GM19468 (cell line): Measurements from ENCODE around the gene MMRN2.
A peak's percentile ranks its signal among the peaks of the same experiment; 100 is the strongest.
"Not testable (repeated sequence)": the region's sequence is repeated elsewhere in the genome, so short reads cannot be mapped to it uniquely, and the experiment has no call there.

Experiments used
- ATAC-seq: cut with Tn5 transposase; IDR thresholded peaks from one replicate; pipeline ENCODE4 v1.9.1; 2021; ENCODE audit warnings: mild to moderate bottlenecking, moderate library complexity, moderate number of reproducible peaks; ENCODE audit not compliant: unreplicated experiment; ENCODE audit errors: extremely low read depth

Gene MMRN2, protein sequence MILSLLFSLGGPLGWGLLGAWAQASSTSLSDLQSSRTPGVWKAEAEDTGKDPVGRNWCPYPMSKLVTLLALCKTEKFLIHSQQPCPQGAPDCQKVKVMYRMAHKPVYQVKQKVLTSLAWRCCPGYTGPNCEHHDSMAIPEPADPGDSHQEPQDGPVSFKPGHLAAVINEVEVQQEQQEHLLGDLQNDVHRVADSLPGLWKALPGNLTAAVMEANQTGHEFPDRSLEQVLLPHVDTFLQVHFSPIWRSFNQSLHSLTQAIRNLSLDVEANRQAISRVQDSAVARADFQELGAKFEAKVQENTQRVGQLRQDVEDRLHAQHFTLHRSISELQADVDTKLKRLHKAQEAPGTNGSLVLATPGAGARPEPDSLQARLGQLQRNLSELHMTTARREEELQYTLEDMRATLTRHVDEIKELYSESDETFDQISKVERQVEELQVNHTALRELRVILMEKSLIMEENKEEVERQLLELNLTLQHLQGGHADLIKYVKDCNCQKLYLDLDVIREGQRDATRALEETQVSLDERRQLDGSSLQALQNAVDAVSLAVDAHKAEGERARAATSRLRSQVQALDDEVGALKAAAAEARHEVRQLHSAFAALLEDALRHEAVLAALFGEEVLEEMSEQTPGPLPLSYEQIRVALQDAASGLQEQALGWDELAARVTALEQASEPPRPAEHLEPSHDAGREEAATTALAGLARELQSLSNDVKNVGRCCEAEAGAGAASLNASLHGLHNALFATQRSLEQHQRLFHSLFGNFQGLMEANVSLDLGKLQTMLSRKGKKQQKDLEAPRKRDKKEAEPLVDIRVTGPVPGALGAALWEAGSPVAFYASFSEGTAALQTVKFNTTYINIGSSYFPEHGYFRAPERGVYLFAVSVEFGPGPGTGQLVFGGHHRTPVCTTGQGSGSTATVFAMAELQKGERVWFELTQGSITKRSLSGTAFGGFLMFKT

GRCh38 chr10:86957471-86958115 is at the start of gene MMRN2:
Gene MMRN2 (minus strand): TSS chr10:86957615. CDS start chr10:86957541, 74 bp downstream.
- no peak for ATAC-seq

GRCh38 chr10:87007124-87007523 is 49.7 kb upstream of the MMRN2 start:
- ATAC-seq = not testable (repeated sequence)

DNA sequence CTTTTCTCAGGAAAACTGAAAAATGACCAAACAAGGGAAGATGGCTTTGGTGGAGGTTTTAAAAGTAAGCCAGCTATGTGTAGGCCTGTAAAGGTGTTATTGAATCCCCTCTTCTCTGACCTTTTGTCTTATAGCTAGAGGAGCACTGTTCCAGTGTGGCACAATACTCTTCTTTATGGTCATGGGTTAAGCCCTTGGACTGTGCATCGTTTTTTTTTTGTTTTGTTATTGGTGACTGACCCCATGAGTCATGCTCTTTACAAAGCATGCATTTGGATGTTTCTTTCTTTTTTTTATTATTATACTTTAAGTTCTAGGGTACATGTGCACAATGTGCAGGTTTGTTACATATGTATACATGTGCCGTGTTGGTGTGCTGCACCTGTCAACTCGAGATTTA is 43.1 kb upstream of the MMRN2 start:
- no peak for ATAC-seq

DNA sequence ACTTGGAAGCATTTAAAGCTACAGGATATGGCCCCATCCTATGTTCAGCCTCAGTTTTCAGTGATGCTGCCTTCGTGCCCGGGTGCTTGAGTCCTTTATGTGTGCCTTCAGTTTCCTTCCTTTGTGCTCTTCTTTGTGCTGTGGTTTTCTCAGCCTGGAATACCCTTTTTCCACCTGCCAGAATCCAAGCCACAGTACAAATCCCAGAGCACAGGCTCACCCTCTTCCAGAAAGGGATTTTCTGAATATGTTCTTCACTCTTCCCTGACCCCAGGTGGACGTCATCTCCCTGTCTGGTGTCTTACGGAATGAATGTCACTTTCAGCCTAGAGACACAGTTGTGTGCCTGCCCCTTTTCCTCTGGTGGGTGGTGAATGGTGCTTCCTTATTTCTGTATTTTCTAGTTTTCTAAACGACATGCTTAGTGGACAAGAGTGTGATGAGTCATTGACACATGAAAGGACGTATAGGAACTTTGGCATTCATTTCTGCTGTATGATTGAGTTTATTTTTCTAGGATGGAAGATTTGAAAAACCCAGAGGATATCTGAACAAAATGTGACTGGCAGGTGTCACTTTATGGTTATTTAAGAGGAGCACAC is 42.5 kb upstream of the MMRN2 start:
- ATAC-seq = not testable (repeated sequence)

DNA sequence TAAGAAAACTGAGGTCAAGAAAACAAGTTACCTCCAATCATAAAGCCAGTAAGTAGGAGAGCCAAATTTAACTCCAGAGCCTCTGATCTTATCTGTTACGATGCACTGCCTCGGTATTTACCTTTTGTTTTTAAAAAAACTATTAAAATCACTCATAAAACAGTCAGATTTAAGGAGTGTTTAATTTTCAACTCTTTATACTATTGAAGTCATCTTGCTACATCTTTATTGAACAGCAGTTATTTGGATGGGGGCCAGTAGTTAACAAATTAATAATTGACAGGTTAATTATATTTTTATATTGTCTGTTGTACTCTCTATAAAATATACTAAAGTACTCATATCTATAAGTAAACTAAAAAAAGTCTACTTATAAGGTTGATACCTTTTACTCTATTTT is 35.5 kb upstream of the MMRN2 start:
- no peak for ATAC-seq

DNA sequence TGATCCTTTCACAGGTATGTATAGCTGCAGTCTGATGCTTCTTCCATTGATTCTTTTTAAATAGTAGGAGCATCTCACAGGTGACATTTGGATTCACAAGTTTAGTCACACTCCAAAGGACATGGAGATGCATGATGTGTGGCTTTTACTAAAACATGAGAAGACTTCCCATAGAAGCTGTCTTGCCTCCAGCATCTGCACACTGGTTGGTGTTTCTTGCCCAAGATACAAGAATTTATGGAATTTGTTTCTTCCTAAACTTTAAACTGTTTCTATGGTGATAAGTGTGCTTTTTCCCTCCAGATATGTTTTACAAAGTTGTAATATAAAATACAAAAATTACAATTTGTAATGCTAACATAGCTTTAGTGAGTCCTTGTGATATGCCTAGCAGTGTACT is 35.0 kb upstream of the MMRN2 start:
- no peak for ATAC-seq

- ATAC-seq = not testable (repeated sequence)
Observed at GRCh38 chr10:86991362-86991761, 33.9 kb upstream of the MMRN2 start.

GRCh38 chr10:86988520-86988919 is 31.1 kb upstream of the MMRN2 start:
- no peak for ATAC-seq

DNA sequence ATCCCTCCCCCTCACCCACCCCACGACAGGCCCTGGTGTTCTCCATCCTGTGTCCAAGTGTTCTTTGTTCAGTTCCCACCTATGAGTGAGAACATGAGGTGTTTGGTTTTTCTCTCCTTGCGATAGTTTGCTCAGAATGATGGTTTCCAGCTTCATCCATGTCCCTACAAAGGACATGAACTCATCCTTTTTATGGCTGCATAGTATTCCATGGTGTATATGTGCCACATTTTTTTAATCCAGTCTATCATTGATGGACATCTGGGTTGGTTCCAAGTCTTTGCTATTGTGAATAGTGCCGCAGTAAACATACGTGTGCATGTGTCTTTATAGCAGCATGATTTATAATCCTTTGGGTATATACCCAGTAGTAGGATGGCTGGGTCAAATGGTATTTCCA is 27.1 kb upstream of the MMRN2 start:
- not testable (repeated sequence) for ATAC-seq

DNA sequence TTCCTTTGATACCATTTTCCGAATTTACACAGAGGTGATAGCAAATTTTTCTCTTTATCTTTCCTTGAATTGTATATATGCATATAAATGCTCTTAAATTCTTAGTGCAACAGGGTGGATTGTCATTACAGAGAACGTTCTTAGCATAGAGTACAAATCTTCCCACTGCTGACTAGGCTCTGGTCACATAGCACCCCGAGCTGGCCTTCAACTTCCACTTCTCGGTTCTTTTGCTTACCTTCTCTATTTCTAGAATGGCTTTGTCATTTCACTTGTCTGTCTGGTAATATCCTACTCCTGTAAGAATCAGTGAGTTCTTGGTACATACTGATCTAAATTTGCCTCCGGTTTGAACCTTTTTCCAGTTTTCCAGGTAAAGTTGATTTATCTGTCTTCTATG is 24.3 kb upstream of the MMRN2 start:
- no peak for ATAC-seq

DNA sequence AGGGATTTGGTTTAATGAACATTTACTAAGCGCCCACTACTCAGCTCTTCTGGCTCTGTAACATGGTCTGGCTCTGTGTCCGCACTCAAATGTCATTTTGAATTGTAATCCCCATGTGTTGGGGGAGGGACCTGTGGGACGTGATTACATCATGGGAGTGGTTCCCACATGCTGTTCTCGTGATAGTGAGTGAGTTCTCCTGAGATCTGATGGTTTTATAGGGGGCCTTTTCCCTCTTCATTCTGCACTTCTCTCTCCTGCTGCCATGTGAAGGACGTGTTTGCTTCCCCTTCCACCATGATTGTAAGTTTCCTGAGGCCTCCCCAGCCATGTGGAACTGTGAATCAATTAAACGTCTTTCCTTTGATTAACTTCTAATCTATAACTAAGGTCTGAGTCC is 23.6 kb upstream of the MMRN2 start:
- ATAC-seq = not testable (repeated sequence)

DNA sequence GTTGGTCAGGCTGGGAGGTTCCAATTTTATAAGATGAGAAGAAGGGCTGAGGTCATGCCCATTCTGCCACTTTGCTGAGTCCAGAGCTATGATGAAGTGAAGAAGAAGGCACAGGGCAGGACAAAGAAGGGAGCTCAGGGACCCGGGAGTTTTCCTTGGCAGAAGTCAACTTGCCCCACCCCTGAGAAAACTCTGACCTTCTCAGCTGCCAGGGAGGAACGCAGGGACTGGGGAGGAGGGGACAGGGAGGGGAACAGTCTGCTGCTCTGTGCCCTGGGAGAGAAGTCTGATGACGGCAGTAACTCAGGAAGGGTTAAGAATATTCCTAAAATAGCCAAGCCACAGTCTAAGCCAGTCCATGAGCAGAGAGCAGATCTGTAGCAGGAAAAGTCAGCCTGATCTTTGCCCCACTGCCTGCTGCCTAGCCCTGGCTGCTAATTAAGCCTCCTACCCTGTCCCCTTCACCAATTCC is 22.6 kb upstream of the MMRN2 start:
- ATAC-seq = no peak

- no peak for ATAC-seq
Observed at GRCh38 chr10:86979296-86979818, 21.9 kb upstream of the MMRN2 start.

GRCh38 chr10:86978457-86978856 is 21.0 kb upstream of the MMRN2 start:
- ATAC-seq = not testable (repeated sequence)

GRCh38 chr10:86976362-86977056 is 19.1 kb upstream of the MMRN2 start:
- ATAC-seq = no peak

DNA sequence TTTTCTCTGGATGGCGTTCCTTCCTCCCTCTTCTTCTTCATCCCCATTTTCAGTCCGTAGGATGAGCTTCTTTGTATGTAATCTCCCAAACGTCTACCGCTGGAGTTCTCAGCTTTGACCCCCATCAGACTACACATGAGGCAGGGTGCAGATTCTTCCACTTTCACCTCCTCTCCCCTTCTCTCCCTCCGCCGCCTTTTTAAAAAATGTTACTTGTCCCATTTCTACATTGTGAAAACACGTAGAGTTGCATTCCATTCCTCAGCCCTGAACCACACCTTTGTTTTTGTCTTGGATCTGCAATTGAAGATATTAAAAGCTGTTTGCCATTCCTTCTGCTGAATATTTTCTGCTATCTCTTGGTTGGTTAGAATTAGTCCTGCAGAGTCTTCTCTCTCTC is 17.1 kb upstream of the MMRN2 start:
- no peak for ATAC-seq

DNA sequence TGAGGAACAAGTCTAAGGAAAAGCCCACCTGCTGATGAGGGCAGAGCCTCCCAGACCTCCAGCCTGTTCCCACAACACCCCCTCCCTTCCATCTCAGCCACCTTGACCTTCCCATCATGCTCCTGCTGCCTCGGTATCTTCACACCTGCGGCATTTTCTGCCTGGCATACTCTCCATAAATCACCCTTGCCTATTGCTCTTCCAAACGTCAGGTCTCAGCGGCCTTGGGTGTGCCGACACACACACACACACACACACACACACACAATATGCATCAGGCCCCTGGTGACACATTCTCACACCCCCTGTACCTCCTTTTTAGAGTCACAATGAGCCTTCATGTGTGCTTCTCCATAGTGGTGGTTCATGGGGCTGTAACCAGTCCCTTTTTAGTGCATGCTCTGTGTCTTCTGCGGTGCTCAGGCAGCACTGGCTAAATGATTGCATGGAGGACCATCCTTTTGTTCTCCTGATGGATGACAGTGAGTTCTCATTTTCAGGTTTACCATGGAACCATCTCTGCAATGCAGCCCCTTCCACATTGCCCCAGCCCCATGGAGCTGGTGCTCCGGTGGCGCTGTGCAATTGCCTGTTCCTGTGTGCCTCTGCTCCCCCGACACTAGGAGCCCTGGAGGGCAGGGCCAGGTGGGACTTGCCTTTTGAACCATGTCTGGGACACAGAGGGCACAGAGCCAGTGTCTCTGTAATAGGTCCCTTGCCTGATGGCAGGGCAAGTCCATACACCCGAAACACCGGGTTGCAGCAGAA is 15.4 kb upstream of the MMRN2 start:
- ATAC-seq = no peak

DNA sequence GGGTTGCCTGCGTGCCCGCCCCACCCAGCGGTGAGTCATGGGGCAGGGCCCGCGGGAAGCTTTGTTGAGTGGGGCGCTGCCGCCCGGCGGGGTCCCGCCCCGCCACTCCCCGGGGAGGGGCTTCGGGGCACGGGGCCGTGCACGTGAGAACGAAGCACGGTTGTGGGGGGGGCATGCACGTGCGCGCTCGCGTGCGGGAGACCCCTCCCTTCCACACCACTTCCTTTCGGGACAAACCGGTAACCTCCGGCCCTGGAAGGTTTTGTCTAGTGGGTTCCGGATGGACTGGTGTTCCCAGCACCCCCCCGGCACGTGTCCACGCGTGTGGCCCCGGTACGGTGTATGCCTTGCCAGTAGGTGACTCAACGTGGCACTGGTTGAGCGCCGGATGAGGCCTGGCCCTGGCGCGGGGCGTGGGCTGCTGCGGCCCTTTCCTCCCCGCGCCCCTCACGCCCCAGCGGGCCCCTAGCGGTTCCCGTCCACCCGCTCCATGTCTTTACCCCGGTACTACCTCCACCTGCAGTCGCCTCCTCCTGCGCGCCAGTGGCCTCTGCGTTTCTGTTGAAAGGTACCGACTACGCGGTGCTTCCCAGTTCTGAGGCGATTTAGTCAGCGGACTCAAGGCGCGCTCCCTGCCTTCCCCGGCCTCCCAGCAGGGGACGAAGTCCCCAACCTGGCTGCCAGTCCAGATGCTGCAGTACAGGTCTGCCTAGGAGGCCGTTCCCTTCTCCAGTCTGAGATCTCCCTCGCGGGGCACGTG is 14.0 kb upstream of the MMRN2 start:
- peak; percentile 35 for ATAC-seq
